Measurements from ENCODE around the gene EVA1A. TPM values are rescaled to one million over a fixed set of nuclear protein-coding genes. Genes with fewer than 3 reads are reported as not detected.

Gene EVA1A
- total and polyA plus RNA-seq, 2 of the 8 experiments (the other 6 are each of a cell fraction or from before 2014, with no cell fraction given), result 2.4 to 4.3 TPM

- H3K4me3 ChIP-seq (ENCODE audit: extremely low read depth in 1 of 4, insufficient read depth in 2 of 4, low read depth in 3 of 4, low read length in 4 of 4), result no peak overlapping the region
- CTCF ChIA-PET (ENCODE audit: partially characterized antibody), result interaction anchor here (0.7 to 6.7 kb wide), 4 partner anchors 9 to 314 kb away, joined by 3 to 58 read pairs (median 4); no protein-coding TSS in a partner anchor
These were observed 104.6 kb downstream of the EVA1A start for GRCh38 chr2:75456111-75456510.

More at GRCh38 chr2:75456111-75456510, 104.6 kb downstream of the EVA1A start:
- Histone ChIP-seq H3K79me1 (ENCODE audit: low read depth, low read length) (no peaks in the 10 kb centered on the region), H2AFZ (ENCODE audit: low read length) (no peak overlapping the region), H3K23me2 (ENCODE audit: low read depth, low read length) (no peaks in the 10 kb centered on the region), H3K36me3 (ENCODE audit: control insufficient read depth in 2 of 4, insufficient read depth in 4 of 4, low read length in 3 of 4) (no peaks in the 10 kb centered on the region), H2BK120ac (replicated peaks; ENCODE audit: low read depth, low read length) (no peak overlapping the region), H3K79me2 (ENCODE audit: control insufficient read depth in 1 of 2, insufficient read depth in 2 of 2, low read length in 2 of 2) (no peaks in the 10 kb centered on the region), H2BK5ac (ENCODE audit: low read depth, low read length) (no peak overlapping the region), H2AK5ac (ENCODE audit: low read depth, low read length) (no peak overlapping the region), H3K9ac (replicated peaks in 1 of 4; ENCODE audit: extremely low read depth in 1 of 4, low read depth in 3 of 4, low read length in 3 of 4) (no peak overlapping the region), H2BK15ac (ENCODE audit: low read length) (no peak overlapping the region), H3K27ac (ENCODE audit: low read depth, low read length) (no peak overlapping the region), H3K4me1 (replicated peaks in 1 of 4; ENCODE audit: control insufficient read depth in 3 of 4, insufficient read depth in 4 of 4, low read length in 3 of 4) (peaks cover 0 to 7% (median 4%) of the 10 kb centered on the region in 4 experiments; a peak in 1 of 7 replicates), H3K4me2 (ENCODE audit: insufficient read depth in 1 of 2, low read depth in 2 of 2, low read length in 2 of 2) (no peak overlapping the region), H2BK12ac (ENCODE audit: low read depth, low read length) (no peak overlapping the region), H3K27me3 (replicated peaks in 1 of 4; ENCODE audit: control insufficient read depth in 3 of 4, extremely low read depth in 1 of 4, insufficient read depth in 3 of 4, low read length in 3 of 4) (no peaks in the 10 kb centered on the region), H3K9me3 (ENCODE audit: insufficient read depth in 2 of 2, low read depth in 1 of 2, low read length in 1 of 2) (no peaks in the 10 kb centered on the region), H3K4ac (replicated peaks; ENCODE audit: insufficient read length, low read depth, low read length) (no peak overlapping the region), H4K8ac (ENCODE audit: extremely low read depth, insufficient read depth, low read length) (no peak overlapping the region), H3K23ac (ENCODE audit: insufficient read length) (no peak overlapping the region), H2BK20ac (ENCODE audit: low read length) (no peak overlapping the region), H4K5ac (ENCODE audit: insufficient read length, low read depth, low read length) (no peak overlapping the region), H3K14ac (ENCODE audit: insufficient read length) (no peak overlapping the region), H4K20me1 (replicated peaks in 1 of 2; ENCODE audit: control insufficient read depth in 1 of 2, insufficient read depth in 2 of 2, low read length in 2 of 2) (no peaks in the 10 kb centered on the region), H3K18ac (ENCODE audit: extremely low read depth, low read length) (no peak overlapping the region), H3K56ac (replicated peaks; ENCODE audit: insufficient read length, low read depth, low read length) (no peak overlapping the region), H4K91ac (replicated peaks; ENCODE audit: insufficient read length, low read length) (no peak overlapping the region)
- FAIRE-seq (no peak), DNase-seq (ENCODE audit: low read depth in 1 of 2, low spot score in 2 of 2) (no peak)
- 92% methylated on average over 3 of the region's 3 CpGs; no CpG with 5 or more reads in 1 of the 2 experiments for WGBS, 2 experiments (ENCODE audit: extremely low coverage in 1 of 2, insufficient coverage in 1 of 2, insufficient read length in 1 of 2, insufficient replicate concordance in 2 of 2, low coverage in 1 of 2, low lambda C conversion rate in 2 of 2, missing lambda C conversion rate in 1 of 2)
- POLR2A ChIA-PET (ENCODE audit: partially characterized antibody), result no interaction called here

All from H1 (cell line).